Erythroblast (primary cell): ENCODE data around the gene SHROOM1.

Experiments used
- GATA1 ChIP-seq: IDR thresholded peaks from 2 replicates; pipeline ENCODE4 v1.6.1; 2011; ENCODE audit warnings: low read depth, mild to moderate bottlenecking, control low read depth, low read length, moderate library complexity
- POLR2A ChIP-seq: IDR thresholded peaks from 2 replicates; pipeline ENCODE4 v1.6.1; 2011; ENCODE audit warnings: mild to moderate bottlenecking, low read length

GRCh38 chr5:132787076-132787475 is 43.4 kb downstream of the SHROOM1 start:
- TF ChIP-seq POLR2A (no peak), GATA1 (no peak)
